Measurements from ENCODE around the gene ANKRD36C.
"Not testable (repeated sequence)": the region's sequence is repeated elsewhere in the genome, so short reads cannot be mapped to it uniquely, and the experiment has no call there.

The ANKRD36C gene

GRCh38 chr2:95991351-95992094 lies at the start of gene ANKRD36C:
Gene ANKRD36C (minus strand): TSS chr2:95991824. CDS start chr2:95991708, 116 bp downstream.
- DNase-seq (ENCODE audit: low spot score) = peak; percentile 4

- not testable (repeated sequence) for DNase-seq (ENCODE audit: low spot score)
These were observed 43.9 kb upstream of the ANKRD36C start for GRCh38 chr2:96035554-96035953.

- not testable (repeated sequence) for DNase-seq (ENCODE audit: low spot score)
These were observed 43.2 kb upstream of the ANKRD36C start, which contains the start of gene GPAT2 for GRCh38 chr2:96034792-96035191. Gene GPAT2 (minus strand): TSS chr2:96034916. CDS start chr2:96032359, 2,557 bp downstream.

GRCh38 chr2:96033997-96034396 lies 42.4 kb upstream of the ANKRD36C start:
- DNase-seq (ENCODE audit: low spot score) = not testable (repeated sequence)

- DNase-seq (ENCODE audit: low spot score) = not testable (repeated sequence)
These were observed 36.2 kb upstream of the ANKRD36C start for GRCh38 chr2:96027725-96028325.

GRCh38 chr2:96025755-96026154 lies 34.1 kb upstream of the ANKRD36C start:
- not testable (repeated sequence) for DNase-seq (ENCODE audit: low spot score)

- DNase-seq (ENCODE audit: low spot score) = no peak
These were observed 33.5 kb upstream of the ANKRD36C start for GRCh38 chr2:96025194-96025492.

- DNase-seq (ENCODE audit: low spot score) = peak; percentile 20
These were observed 32.9 kb upstream of the ANKRD36C start for GRCh38 chr2:96024336-96025193.

GRCh38 chr2:96023701-96024100 lies 32.1 kb upstream of the ANKRD36C start:
- not testable (repeated sequence) for DNase-seq (ENCODE audit: low spot score)

- DNase-seq (ENCODE audit: low spot score) = peak; percentile 78
These were observed 31.2 kb upstream of the ANKRD36C start for GRCh38 chr2:96022701-96023447.

- not testable (repeated sequence) for DNase-seq (ENCODE audit: low spot score)
These were observed 30.5 kb upstream of the ANKRD36C start for GRCh38 chr2:96022126-96022525.

- not testable (repeated sequence) for DNase-seq (ENCODE audit: low spot score)
These were observed 29.5 kb upstream of the ANKRD36C start for GRCh38 chr2:96021142-96021541.

- not testable (repeated sequence) for DNase-seq (ENCODE audit: low spot score)
These were observed 28.4 kb upstream of the ANKRD36C start for GRCh38 chr2:96019909-96020590.

GRCh38 chr2:96016321-96016720 lies 24.7 kb upstream of the ANKRD36C start:
- not testable (repeated sequence) for DNase-seq (ENCODE audit: low spot score)

- not testable (repeated sequence) for DNase-seq (ENCODE audit: low spot score)
These were observed 21.2 kb upstream of the ANKRD36C start for GRCh38 chr2:96012792-96013264.

- not testable (repeated sequence) for DNase-seq (ENCODE audit: low spot score)
These were observed 20.6 kb upstream of the ANKRD36C start for GRCh38 chr2:96012086-96012791.

GRCh38 chr2:96011129-96011455 lies 19.5 kb upstream of the ANKRD36C start:
- not testable (repeated sequence) for DNase-seq (ENCODE audit: low spot score)

GRCh38 chr2:96010320-96011128 lies 18.9 kb upstream of the ANKRD36C start:
- DNase-seq (ENCODE audit: low spot score) = peak; percentile 88

GRCh38 chr2:96009833-96010232 lies 18.2 kb upstream of the ANKRD36C start:
- peak; percentile 26 for DNase-seq (ENCODE audit: low spot score)

- not testable (repeated sequence) for DNase-seq (ENCODE audit: low spot score)
These were observed 16.4 kb upstream of the ANKRD36C start for GRCh38 chr2:96008051-96008450.
